ENCODE data around the gene RUBCNL. TPM values are rescaled to one million over a fixed set of nuclear protein-coding genes. Genes with fewer than 3 reads are reported as not detected.

Gene RUBCNL
- polyA plus RNA-seq, 1 experiment = 0.36 TPM

DNA sequence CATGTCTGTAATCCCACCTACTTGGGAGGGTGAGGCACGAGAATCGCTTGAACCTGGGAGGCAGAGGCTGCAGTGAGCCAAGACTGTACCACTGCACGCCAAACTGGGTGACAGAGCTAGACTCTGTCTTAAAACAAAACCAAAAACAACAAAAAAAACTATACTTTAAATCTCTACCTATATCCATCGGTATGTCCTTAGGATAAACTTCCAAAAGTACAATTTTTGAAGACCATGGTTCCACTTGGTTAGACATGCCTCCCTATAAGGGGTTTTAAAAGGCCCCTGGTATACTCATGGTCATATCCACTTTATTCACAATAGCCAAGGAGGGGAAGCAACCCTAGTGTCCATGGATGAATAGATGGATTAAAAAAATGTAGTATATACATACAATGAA, 39.8 kb downstream of the RUBCNL start:
- POLR2A ChIA-PET = no interaction called here
- Histone ChIP-seq H3K36me3 (ENCODE audit: control insufficient read depth, insufficient read depth, low read length) (no peaks in the 10 kb centered on the region), H3K4me3 (ENCODE audit: low read depth, low read length) (no peak overlapping the region), H3K27me3 (ENCODE audit: control insufficient read depth, insufficient read depth, low read length) (peaks cover 2% of the 10 kb centered on the region; the same call in 1 of the 2 replicates)
- CTCF ChIA-PET = no interaction called here
- TF ChIP-seq, protein P1, sequence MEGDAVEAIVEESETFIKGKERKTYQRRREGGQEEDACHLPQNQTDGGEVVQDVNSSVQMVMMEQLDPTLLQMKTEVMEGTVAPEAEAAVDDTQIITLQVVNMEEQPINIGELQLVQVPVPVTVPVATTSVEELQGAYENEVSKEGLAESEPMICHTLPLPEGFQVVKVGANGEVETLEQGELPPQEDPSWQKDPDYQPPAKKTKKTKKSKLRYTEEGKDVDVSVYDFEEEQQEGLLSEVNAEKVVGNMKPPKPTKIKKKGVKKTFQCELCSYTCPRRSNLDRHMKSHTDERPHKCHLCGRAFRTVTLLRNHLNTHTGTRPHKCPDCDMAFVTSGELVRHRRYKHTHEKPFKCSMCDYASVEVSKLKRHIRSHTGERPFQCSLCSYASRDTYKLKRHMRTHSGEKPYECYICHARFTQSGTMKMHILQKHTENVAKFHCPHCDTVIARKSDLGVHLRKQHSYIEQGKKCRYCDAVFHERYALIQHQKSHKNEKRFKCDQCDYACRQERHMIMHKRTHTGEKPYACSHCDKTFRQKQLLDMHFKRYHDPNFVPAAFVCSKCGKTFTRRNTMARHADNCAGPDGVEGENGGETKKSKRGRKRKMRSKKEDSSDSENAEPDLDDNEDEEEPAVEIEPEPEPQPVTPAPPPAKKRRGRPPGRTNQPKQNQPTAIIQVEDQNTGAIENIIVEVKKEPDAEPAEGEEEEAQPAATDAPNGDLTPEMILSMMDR (IDR thresholded peaks at IDR 0.05; ENCODE audit: insufficient read depth, low read depth, low read length) = no peak
- no peak for DNase-seq (ENCODE audit: low read depth)

DNA sequence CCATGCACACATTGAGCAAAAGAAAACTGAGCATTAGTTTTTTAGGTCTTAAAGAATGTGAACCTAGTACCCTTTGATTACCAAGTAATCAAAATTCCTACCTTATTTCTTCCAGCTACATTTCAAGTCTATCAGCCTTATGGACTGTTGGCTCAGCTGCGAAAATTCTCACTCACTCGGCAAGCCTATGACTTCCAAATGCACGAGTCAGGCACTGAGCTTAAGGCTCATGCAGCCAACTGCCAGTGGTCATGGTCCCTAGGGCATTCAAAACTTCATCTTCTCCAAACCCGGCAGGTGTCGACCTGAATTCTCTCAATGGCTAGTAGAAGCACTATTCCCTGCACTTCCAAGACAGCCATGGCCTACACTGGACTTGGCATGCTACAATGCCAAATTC, 41.2 kb downstream of the RUBCNL start:
- no peak overlapping the region for H3K4me3 ChIP-seq (ENCODE audit: low read depth, low read length)
- TF ChIP-seq, protein P1 (IDR thresholded peaks at IDR 0.05; ENCODE audit: insufficient read depth, low read depth, low read length) = no peak
- no peaks in the 10 kb centered on the region for H3K36me3 ChIP-seq (ENCODE audit: control insufficient read depth, insufficient read depth, low read length)
- peaks cover 2% of the 10 kb centered on the region; the same call in 1 of the 2 replicates for H3K27me3 ChIP-seq (ENCODE audit: control insufficient read depth, insufficient read depth, low read length)
- CTCF ChIA-PET = interaction anchor here (1.0 to 1.7 kb wide), 4 partner anchors 9 to 24 kb away, joined by 3 to 7 read pairs (median 4); no protein-coding TSS in a partner anchor
- POLR2A ChIA-PET = no interaction called here
- no peak for DNase-seq (ENCODE audit: low read depth)

DNA sequence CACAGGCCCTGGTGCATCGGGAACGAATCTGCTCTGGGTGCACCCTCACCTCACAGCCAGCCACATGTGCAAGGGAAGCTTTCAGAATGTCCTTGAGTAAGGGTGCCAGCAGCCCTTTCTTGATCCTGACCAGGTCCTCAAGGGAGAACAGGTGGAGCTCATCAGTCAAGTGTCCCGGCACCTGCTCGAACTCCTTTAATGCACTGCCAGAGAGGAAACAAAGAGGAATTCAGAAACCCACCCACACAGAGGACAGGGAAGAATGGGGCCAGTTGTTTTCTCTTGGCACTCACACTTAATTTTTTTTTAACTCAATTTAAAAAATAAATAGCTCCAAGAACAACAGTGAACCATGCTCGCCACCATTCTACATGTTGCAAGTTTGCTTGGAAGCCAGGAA, 41.7 kb downstream of the RUBCNL start:
- H3K4me3 ChIP-seq (ENCODE audit: low read depth, low read length) = no peak overlapping the region
- peaks cover 2% of the 10 kb centered on the region; the same call in 1 of the 2 replicates for H3K27me3 ChIP-seq (ENCODE audit: control insufficient read depth, insufficient read depth, low read length)
- TF ChIP-seq, protein P1 (IDR thresholded peaks at IDR 0.05; ENCODE audit: insufficient read depth, low read depth, low read length) = no peak
- ChIA-PET CTCF (interaction anchor here (1.0 to 1.7 kb wide), 4 partner anchors 9 to 24 kb away, joined by 3 to 7 read pairs (median 4); no protein-coding TSS in a partner anchor), POLR2A (no interaction called here)
- no peaks in the 10 kb centered on the region for H3K36me3 ChIP-seq (ENCODE audit: control insufficient read depth, insufficient read depth, low read length)
- no peak for DNase-seq (ENCODE audit: low read depth)

DNA sequence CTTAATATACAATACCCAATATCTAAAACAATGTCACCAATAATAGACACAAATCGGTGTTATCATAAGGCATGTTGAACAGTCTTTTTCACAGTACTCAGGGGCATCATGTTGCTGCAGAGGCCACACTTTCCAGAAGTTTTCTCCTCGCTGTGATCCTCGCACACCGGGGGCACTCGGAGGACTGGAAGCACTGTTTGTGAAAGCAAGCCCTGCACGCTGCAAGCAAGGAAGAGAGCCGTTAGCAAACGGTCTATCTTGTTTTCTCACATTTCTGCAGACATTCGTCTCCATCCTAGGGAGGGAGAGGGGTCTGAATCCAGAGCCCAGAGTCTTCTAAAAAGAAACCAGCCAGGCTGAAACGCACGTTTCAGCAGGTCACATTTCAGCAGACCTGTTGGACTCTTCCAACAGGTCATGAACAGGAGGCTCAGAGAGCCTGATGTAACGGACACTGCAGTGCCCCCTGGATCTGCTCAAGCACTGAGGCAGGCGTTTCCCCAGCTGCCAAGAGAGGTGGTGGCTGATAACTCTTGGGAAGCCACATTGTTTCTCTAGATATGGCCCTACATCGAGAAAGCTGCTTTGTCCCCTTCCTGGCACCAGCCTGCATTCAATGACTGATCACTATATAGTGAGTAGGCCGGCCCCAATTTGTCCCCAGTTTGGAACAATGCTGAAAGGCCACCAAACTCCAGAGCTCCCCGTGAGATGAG, 43.6 kb downstream of the RUBCNL start:
- ChIA-PET POLR2A (no interaction called here), CTCF (no interaction called here)
- H3K27me3 ChIP-seq (ENCODE audit: control insufficient read depth, insufficient read depth, low read length) = peaks cover 2% of the 10 kb centered on the region
- no peak for DNase-seq (ENCODE audit: low read depth)
- TF ChIP-seq, protein P1 (IDR thresholded peaks at IDR 0.05; ENCODE audit: insufficient read depth, low read depth, low read length) = no peak
- H3K4me3 ChIP-seq (ENCODE audit: low read depth, low read length) = no peak overlapping the region
- no peaks in the 10 kb centered on the region for H3K36me3 ChIP-seq (ENCODE audit: control insufficient read depth, insufficient read depth, low read length)

DNA sequence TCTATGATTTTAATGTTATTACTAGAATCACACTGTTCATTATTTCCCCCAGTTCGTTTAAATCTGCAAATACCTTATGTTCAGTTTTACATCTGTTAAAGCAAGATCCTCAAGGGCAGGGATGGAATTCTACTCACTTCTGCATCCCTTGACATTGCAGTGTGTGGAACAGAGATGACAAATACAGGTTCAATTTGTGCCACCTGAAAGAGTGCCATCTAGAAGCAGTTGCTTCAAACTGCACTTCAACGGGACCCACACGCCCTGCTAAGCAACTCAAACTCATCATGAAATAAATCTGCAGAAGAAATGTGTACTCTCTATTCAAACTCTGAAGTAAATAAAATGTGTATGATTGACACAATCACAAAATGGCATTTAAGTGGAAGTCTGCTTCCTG, 44.5 kb downstream of the RUBCNL start:
- Histone ChIP-seq H3K27me3 (ENCODE audit: control insufficient read depth, insufficient read depth, low read length) (peaks cover 2% of the 10 kb centered on the region), H3K36me3 (ENCODE audit: control insufficient read depth, insufficient read depth, low read length) (no peaks in the 10 kb centered on the region), H3K4me3 (ENCODE audit: low read depth, low read length) (no peak overlapping the region)
- TF ChIP-seq, protein P1 (IDR thresholded peaks at IDR 0.05; ENCODE audit: insufficient read depth, low read depth, low read length) = no peak
- no peak for DNase-seq (ENCODE audit: low read depth)
- ChIA-PET CTCF (no interaction called here), POLR2A (no interaction called here)

Data from BJ (cell line).